HUES6 (cell line): ENCODE measurements around the gene KCNA2.

Experiments used
- H3K27ac ChIP-seq: 2 replicates; pipeline ENCODE4 v1.7.0; 2013; ENCODE audit warnings: low read depth, mild to moderate bottlenecking, low read length, inconsistent platforms
- H3K27me3 ChIP-seq: 2 replicates; pipeline ENCODE4 v1.6.1; 2013; ENCODE audit warnings: low read length; ENCODE audit not compliant: control insufficient read depth, insufficient read depth
- H3K36me3 ChIP-seq: 2 replicates; pipeline ENCODE4 v1.6.1; 2013; ENCODE audit warnings: low read length; ENCODE audit not compliant: control insufficient read depth, insufficient read depth
- H3K4me1 ChIP-seq: 2 replicates; pipeline ENCODE4 v1.6.1; 2013; ENCODE audit warnings: low read length; ENCODE audit not compliant: control insufficient read depth, insufficient read depth
- H3K4me3 ChIP-seq: 2 replicates; pipeline ENCODE4 v1.5.1; 2013; ENCODE audit warnings: low read depth, low read length
- H3K9ac ChIP-seq: one replicate; pipeline ENCODE4 v1.6.1; 2013; ENCODE audit warnings: mild to moderate bottlenecking, low read length
- H3K9me3 ChIP-seq: 2 replicates; pipeline ENCODE4 v1.6.1; 2013; ENCODE audit warnings: low read depth, low read length; ENCODE audit not compliant: control insufficient read depth, insufficient read depth

Gene KCNA2

GRCh38 chr1:110545492-110545891, 60.7 kb downstream of the KCNA2 start:
- Histone ChIP-seq H3K27ac (no peak overlapping the region), H3K4me1 (no peaks in the 10 kb centered on the region), H3K9me3 (no peaks in the 10 kb centered on the region), H3K9ac (no peak overlapping the region), H3K36me3 (no peaks in the 10 kb centered on the region), H3K4me3 (no peak overlapping the region), H3K27me3 (peaks cover 20% of the 10 kb centered on the region)

GRCh38 chr1:110544753-110545152, 61.4 kb downstream of the KCNA2 start:
- Histone ChIP-seq H3K9me3 (no peaks in the 10 kb centered on the region), H3K9ac (no peak overlapping the region), H3K4me1 (no peaks in the 10 kb centered on the region), H3K27ac (no peak overlapping the region), H3K4me3 (no peak overlapping the region), H3K36me3 (no peaks in the 10 kb centered on the region), H3K27me3 (peaks cover 14% of the 10 kb centered on the region)
